Dermis blood vessel endothelial cell (primary cell): ENCODE measurements around the gene OR52N4. TPM values are rescaled to one million over a fixed set of nuclear protein-coding genes. Genes with fewer than 3 reads are reported as not detected.

ENCODE experiments used
- total RNA-seq: library from RNA; depleted of rRNA; stranded (reverse); fragments of >200 nt; gene quantifications from 2 replicates; pipeline ENCODE4 v1.2.3, GENCODE V29; 2014

OR52N4 gene
- total RNA-seq, 1 donor from 2014 or later, result 0.17 TPM

Other genes with a start within 250 kb of the OR52N4 start
- gene UBQLN3, start 244.3 kb upstream of the OR52N4 start, total RNA-seq, result not detected in 2 replicates
- gene UBQLNL, start 237.5 kb upstream of the OR52N4 start, total RNA-seq, result 0.05 TPM in 1 of 2 replicates, not detected in the other
- gene OR52H1, start 205.7 kb upstream of the OR52N4 start, total RNA-seq, result not detected in 2 replicates
- gene OR52B6, start 173.4 kb upstream of the OR52N4 start, total RNA-seq, result not detected in 2 replicates
- gene TRIM6, start 157.6 kb upstream of the OR52N4 start, total RNA-seq, result 1.0 and 3.3 TPM in 2 replicates
- gene TRIM34, start 129.2 kb upstream of the OR52N4 start, total RNA-seq, result 16.3 and 17.0 TPM in 2 replicates
- 83.0 and 86.6 TPM in 2 replicates for gene TRIM5, start 69.2 kb upstream of the OR52N4 start, total RNA-seq
- 133 and 143 TPM in 2 replicates for gene TRIM22, start 64.5 kb upstream of the OR52N4 start, total RNA-seq
- gene OR56B1, start 17.8 kb upstream of the OR52N4 start, total RNA-seq, result not detected in 2 replicates
- gene OR52N5, start 29.1 kb downstream of the OR52N4 start, total RNA-seq, result not detected in 2 replicates
- not detected in 2 replicates for gene OR52N1, start 37.0 kb downstream of the OR52N4 start, total RNA-seq
- not detected in 2 replicates for gene OR52N2, start 54.7 kb downstream of the OR52N4 start, total RNA-seq
- gene OR52E6, start 87.7 kb downstream of the OR52N4 start, total RNA-seq, result not detected in 2 replicates
- not detected in 2 replicates for gene OR52E8, start 103.4 kb downstream of the OR52N4 start, total RNA-seq
- not detected in 2 replicates for gene OR52E4, start 126.4 kb downstream of the OR52N4 start, total RNA-seq
- gene OR52E5, start 139.0 kb downstream of the OR52N4 start, total RNA-seq, result not detected in 2 replicates
- not detected in 2 replicates for gene OR56A3, start 188.0 kb downstream of the OR52N4 start, total RNA-seq
- gene OR56A5, start 214.3 kb downstream of the OR52N4 start, total RNA-seq, result not detected in 2 replicates
- not detected in 2 replicates for gene OR52L1, start 232.7 kb downstream of the OR52N4 start, total RNA-seq